Measurements from ENCODE around the gene LCN6. TPM values are rescaled to one million over a fixed set of nuclear protein-coding genes. Genes with fewer than 3 reads are reported as not detected.

Gene LCN6
- total and polyA plus RNA-seq, 9 of the 15 experiments (the other 6 are each of a cell fraction or from before 2014, with no cell fraction given): 0.10 to 0.45 (median 0.37) TPM; not detected in 5

GRCh38 chr9:136787690-136788400 lies 39.5 kb upstream of the LCN6 start (continued):
- TF ChIP-seq ZNF57 (CRISPR knock-in tag; IDR thresholded peaks at IDR 0.05): no peak
- TF ChIP-seq ZNF197 (CRISPR knock-in tag; IDR thresholded peaks at IDR 0.05; ENCODE audit: low read depth): no peak
- TF ChIP-seq RBM25 (IDR thresholded peaks at IDR 0.05; ENCODE audit: low read depth, low read length, severe bottlenecking): no peak
- TF ChIP-seq WHSC1 (IDR thresholded peaks at IDR 0.05; ENCODE audit: low read length): no peak
- peak; percentile 94 for TF ChIP-seq CUX1 (CRISPR knock-in tag; IDR thresholded peaks at IDR 0.05)
- TF ChIP-seq ZNF449 (CRISPR knock-in tag; IDR thresholded peaks at IDR 0.05): no peak
- no peak for TF ChIP-seq ZKSCAN8 (CRISPR knock-in tag; IDR thresholded peaks at IDR 0.05)
- TF ChIP-seq RBM39 (optimal IDR thresholded peaks at IDR 0.05; ENCODE audit: low read depth, low read length): no peak
- no peak for TF ChIP-seq ATF3 (IDR thresholded peaks at IDR 0.05)
- no peak for TF ChIP-seq ATF3 (CRISPR knock-in tag; conservative IDR thresholded peaks at IDR 0.05)
- no peak for TF ChIP-seq POLR2B (IDR thresholded peaks at IDR 0.05; ENCODE audit: low read depth, partially characterized antibody)
- no peak for TF ChIP-seq ZNF395 (CRISPR knock-in tag; IDR thresholded peaks at IDR 0.05)
- TF ChIP-seq MAX (CRISPR knock-in tag; IDR thresholded peaks at IDR 0.05): no peak
- TF ChIP-seq FOXJ3 (CRISPR knock-in tag; IDR thresholded peaks at IDR 0.05): no peak
- TF ChIP-seq HMG20B (CRISPR knock-in tag; IDR thresholded peaks at IDR 0.05): no peak
- TF ChIP-seq ZNF232 (CRISPR knock-in tag; IDR thresholded peaks at IDR 0.05): no peak
- TF ChIP-seq ELF2 (CRISPR knock-in tag; IDR thresholded peaks at IDR 0.05): no peak
- no peak for TF ChIP-seq ASH1L (IDR thresholded peaks at IDR 0.05; ENCODE audit: borderline replicate concordance, low read depth, partially characterized antibody)
- TF ChIP-seq GTF2A2 (tag; IDR thresholded peaks at IDR 0.05): no peak

Measured in K562 (cell line).